SK-N-SH (cell line): ENCODE data around the gene VPS11. TPM values are rescaled to one million over a fixed set of nuclear protein-coding genes. Genes with fewer than 3 reads are reported as not detected.

ENCODE experiments used
- CHD2 ChIP-seq: fragments of 150-350 bp; IDR thresholded peaks from 2 replicates; pipeline ENCODE4 v1.6.1; 2018; ENCODE audit warnings: low read length; ENCODE audit not compliant: partially characterized antibody
- ELF1 ChIP-seq: IDR thresholded peaks from 2 replicates; pipeline ENCODE4 v1.4.0; 2012
- EP300 ChIP-seq, 2 experiments: IDR thresholded peaks; 2 replicates each; pipeline versions ENCODE4 v1.4.0 to v1.6.1; 2012; ENCODE audit warnings: borderline replicate concordance in 1 of 2, low read depth in 1 of 2, low read length in 1 of 2
- EZH2phosphoT487 ChIP-seq: fragments of 200-600 bp; sonication (generic); IDR thresholded peaks from 2 replicates; pipeline ENCODE4 v1.6.1; 2017; ENCODE audit warnings: low read depth, mixed run types, mild to moderate bottlenecking, antibody characterized with exemption, moderate library complexity, borderline replicate concordance
- FOXJ3 ChIP-seq: sonication (generic); formaldehyde crosslinking; IDR thresholded peaks from 2 replicates; pipeline ENCODE4 v1.5.1; 2020; ENCODE audit warnings: mild to moderate bottlenecking, missing genetic modification reagents
- FOXM1 ChIP-seq: IDR thresholded peaks from 2 replicates; pipeline ENCODE4 v1.4.0; 2012; ENCODE audit warnings: low read depth, mild to moderate bottlenecking
- GATA2 ChIP-seq: sonication (generic); formaldehyde crosslinking; IDR thresholded peaks from 2 replicates; pipeline ENCODE4 v1.5.0; 2020; ENCODE audit warnings: mild to moderate bottlenecking, missing genetic modification reagents
- MEF2A ChIP-seq: IDR thresholded peaks from 2 replicates; pipeline ENCODE4 v1.4.0; 2012; ENCODE audit warnings: low read depth, borderline replicate concordance
- MXI1 ChIP-seq: IDR thresholded peaks from 2 replicates; pipeline ENCODE4 v1.6.1; 2012; ENCODE audit warnings: mild to moderate bottlenecking, low read depth, low read length, improper control_type of control experiment
- NFIC ChIP-seq: IDR thresholded peaks from 2 replicates; pipeline ENCODE4 v1.4.0; 2012; ENCODE audit warnings: borderline replicate concordance
- NRF1 ChIP-seq: IDR thresholded peaks from 2 replicates; pipeline ENCODE4 v1.6.1; 2012; ENCODE audit warnings: low read depth, mild to moderate bottlenecking, low read length
- POLR2AphosphoS5 ChIP-seq: IDR thresholded peaks from 2 replicates; pipeline ENCODE4 v1.6.1; 2012; ENCODE audit warnings: low read depth, low read length
- RAD21 ChIP-seq: IDR thresholded peaks from 2 replicates; pipeline ENCODE4 v1.6.1; 2012; ENCODE audit warnings: mild to moderate bottlenecking, low read length
- RCOR1 ChIP-seq: fragments of 150-350 bp; IDR thresholded peaks from 2 replicates; pipeline ENCODE4 v1.6.1; 2017; ENCODE audit warnings: antibody characterized with exemption, low read length
- REST ChIP-seq: IDR thresholded peaks from 2 replicates; pipeline ENCODE4 v1.6.1; 2012; ENCODE audit warnings: mild to moderate bottlenecking, low read depth, low read length, moderate library complexity
- RFX5 ChIP-seq: IDR thresholded peaks from 2 replicates; pipeline ENCODE4 v1.6.1; 2012; ENCODE audit warnings: mild to moderate bottlenecking, improper control_type of control experiment, low read length
- SIN3A ChIP-seq: IDR thresholded peaks from 2 replicates; pipeline ENCODE4 v1.6.1; 2012; ENCODE audit warnings: low read depth, mild to moderate bottlenecking, low read length, moderate library complexity, borderline replicate concordance
- SMC3 ChIP-seq: IDR thresholded peaks from 2 replicates; pipeline ENCODE4 v1.6.1; 2012; ENCODE audit warnings: low read depth, low read length, improper control_type of control experiment
- TAF1 ChIP-seq: IDR thresholded peaks from 2 replicates; pipeline ENCODE4 v1.6.1; 2012; ENCODE audit warnings: low read depth, mild to moderate bottlenecking, low read length, moderate library complexity, borderline replicate concordance
- TCF12 ChIP-seq: IDR thresholded peaks from 2 replicates; pipeline ENCODE4 v1.4.0; 2012
- TEAD4 ChIP-seq: IDR thresholded peaks from 2 replicates; pipeline ENCODE4 v1.4.0; 2012; ENCODE audit warnings: mild to moderate bottlenecking, borderline replicate concordance; ENCODE audit not compliant: insufficient read depth
- USF2 ChIP-seq: fragments of 150-350 bp; IDR thresholded peaks from 2 replicates; pipeline ENCODE4 v1.6.1; 2017; ENCODE audit warnings: antibody characterized with exemption, low read length, low read depth, borderline replicate concordance
- YY1 ChIP-seq: IDR thresholded peaks from 2 replicates; pipeline ENCODE4 v1.4.0; 2012; ENCODE audit warnings: low read depth, mild to moderate bottlenecking
- polyA plus RNA-seq, 3 experiments: library from polyadenylated mRNA; depleted of rRNA; stranded (reverse); fragments of >200 nt; gene quantifications; 2 replicates each; pipeline ENCODE4 v1.2.3, GENCODE V29; 2012
- TF ChIP-seq, protein P1 (sequence below): fragments of 200-600 bp; sonication (generic); IDR thresholded peaks from 2 replicates; pipeline ENCODE4 v1.6.1; 2017; ENCODE audit warnings: antibody characterized with exemption, mild to moderate bottlenecking, moderate library complexity
- TF ChIP-seq, protein P2 (sequence below): IDR thresholded peaks from 2 replicates; pipeline ENCODE4 v1.4.0; 2012; ENCODE audit warnings: low read depth
- TF ChIP-seq, protein P3 (sequence below): IDR thresholded peaks from 2 replicates; pipeline ENCODE4; 2012
- TF ChIP-seq, protein P4 (sequence below): IDR thresholded peaks from 2 replicates; pipeline ENCODE4 v1.4.0; 2012; ENCODE audit warnings: low read depth, borderline replicate concordance

Gene VPS11
- polyA plus RNA-seq, 1 of the 3 experiments (the other 2 are of a cell fraction): 14.8 TPM

DNA sequence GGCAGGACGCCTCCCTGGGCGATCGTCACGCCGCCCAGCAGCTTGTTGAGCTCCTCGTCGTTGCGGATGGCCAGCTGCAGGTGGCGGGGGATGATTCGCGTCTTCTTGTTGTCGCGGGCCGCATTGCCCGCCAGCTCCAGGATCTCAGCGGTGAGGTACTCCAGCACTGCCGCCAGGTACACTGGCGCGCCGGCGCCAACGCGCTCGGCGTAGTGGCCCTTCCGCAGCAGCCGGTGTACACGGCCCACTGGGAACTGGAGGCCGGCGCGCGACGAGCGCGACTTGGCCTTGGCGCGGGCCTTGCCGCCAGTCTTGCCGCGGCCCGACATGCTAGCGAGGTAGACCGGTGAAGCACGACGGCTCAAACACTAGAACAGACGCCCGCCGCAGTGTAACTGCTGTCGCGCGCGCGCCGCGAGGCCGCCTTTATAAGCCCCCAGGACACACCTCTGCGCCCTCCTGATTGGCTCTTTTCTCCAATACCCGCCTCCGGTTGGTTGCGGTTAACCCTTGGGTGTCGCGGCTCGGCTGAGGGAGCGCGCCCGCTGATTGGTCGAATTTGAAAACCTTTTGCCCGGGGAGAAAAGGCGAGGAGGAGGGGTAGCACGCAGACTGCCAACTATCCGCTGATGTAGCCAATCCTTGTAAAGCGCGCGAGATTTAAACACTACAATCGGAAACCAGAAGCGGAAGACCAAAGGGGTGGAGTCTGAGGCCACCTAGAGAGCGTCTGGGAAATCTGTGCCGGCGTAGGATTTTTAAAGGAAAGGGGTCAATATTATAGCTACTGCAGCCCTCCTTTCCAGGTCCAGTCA lies 27.7 kb downstream of the VPS11 start (continued):
- TF ChIP-seq REST (peak; percentile 73), YY1 (no peak), NFIC (peak; percentile 51), SMC3 (no peak), EZH2phosphoT487 (no peak), USF2 (no peak), SIN3A (peak; percentile 90), TAF1 (peak; percentile 100), EP300 (IDR thresholded peaks at IDR 0.05; ENCODE audit: borderline replicate concordance in 1 of 2, low read depth in 1 of 2, low read length in 1 of 2) (peak in 1 of 2 experiments; percentile 57; a peak in 1 of 4 replicates), MEF2A (no peak), POLR2AphosphoS5 (peak; percentile 100), GATA2 (no peak), RAD21 (peak; percentile 31), CHD2 (peak; percentile 96), TEAD4 (peak; percentile 32; the same call in 1 of the 2 replicates), RFX5 (peak; percentile 76), RCOR1 (no peak; the same call in 1 of the 2 replicates), ELF1 (peak; percentile 74; the same call in 1 of the 2 replicates), NRF1 (no peak; the same call in 1 of the 2 replicates), MXI1 (peak; percentile 87), FOXJ3 (no peak), FOXM1 (peak; percentile 97), TCF12 (no peak)
- TF ChIP-seq, protein P1, sequence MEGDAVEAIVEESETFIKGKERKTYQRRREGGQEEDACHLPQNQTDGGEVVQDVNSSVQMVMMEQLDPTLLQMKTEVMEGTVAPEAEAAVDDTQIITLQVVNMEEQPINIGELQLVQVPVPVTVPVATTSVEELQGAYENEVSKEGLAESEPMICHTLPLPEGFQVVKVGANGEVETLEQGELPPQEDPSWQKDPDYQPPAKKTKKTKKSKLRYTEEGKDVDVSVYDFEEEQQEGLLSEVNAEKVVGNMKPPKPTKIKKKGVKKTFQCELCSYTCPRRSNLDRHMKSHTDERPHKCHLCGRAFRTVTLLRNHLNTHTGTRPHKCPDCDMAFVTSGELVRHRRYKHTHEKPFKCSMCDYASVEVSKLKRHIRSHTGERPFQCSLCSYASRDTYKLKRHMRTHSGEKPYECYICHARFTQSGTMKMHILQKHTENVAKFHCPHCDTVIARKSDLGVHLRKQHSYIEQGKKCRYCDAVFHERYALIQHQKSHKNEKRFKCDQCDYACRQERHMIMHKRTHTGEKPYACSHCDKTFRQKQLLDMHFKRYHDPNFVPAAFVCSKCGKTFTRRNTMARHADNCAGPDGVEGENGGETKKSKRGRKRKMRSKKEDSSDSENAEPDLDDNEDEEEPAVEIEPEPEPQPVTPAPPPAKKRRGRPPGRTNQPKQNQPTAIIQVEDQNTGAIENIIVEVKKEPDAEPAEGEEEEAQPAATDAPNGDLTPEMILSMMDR: 0 out of 2 replicates have a peak, but pooled peaks have one; percentile 14
- TF ChIP-seq, protein P2, sequence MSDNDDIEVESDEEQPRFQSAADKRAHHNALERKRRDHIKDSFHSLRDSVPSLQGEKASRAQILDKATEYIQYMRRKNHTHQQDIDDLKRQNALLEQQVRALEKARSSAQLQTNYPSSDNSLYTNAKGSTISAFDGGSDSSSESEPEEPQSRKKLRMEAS: peak; percentile 60; the same call in 1 of the 2 replicates
- TF ChIP-seq, protein P3, sequence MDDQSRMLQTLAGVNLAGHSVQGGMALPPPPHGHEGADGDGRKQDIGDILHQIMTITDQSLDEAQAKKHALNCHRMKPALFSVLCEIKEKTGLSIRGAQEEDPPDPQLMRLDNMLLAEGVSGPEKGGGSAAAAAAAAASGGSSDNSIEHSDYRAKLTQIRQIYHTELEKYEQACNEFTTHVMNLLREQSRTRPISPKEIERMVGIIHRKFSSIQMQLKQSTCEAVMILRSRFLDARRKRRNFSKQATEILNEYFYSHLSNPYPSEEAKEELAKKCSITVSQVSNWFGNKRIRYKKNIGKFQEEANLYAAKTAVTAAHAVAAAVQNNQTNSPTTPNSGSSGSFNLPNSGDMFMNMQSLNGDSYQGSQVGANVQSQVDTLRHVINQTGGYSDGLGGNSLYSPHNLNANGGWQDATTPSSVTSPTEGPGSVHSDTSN: peak; percentile 63
- TF ChIP-seq, protein P4, sequence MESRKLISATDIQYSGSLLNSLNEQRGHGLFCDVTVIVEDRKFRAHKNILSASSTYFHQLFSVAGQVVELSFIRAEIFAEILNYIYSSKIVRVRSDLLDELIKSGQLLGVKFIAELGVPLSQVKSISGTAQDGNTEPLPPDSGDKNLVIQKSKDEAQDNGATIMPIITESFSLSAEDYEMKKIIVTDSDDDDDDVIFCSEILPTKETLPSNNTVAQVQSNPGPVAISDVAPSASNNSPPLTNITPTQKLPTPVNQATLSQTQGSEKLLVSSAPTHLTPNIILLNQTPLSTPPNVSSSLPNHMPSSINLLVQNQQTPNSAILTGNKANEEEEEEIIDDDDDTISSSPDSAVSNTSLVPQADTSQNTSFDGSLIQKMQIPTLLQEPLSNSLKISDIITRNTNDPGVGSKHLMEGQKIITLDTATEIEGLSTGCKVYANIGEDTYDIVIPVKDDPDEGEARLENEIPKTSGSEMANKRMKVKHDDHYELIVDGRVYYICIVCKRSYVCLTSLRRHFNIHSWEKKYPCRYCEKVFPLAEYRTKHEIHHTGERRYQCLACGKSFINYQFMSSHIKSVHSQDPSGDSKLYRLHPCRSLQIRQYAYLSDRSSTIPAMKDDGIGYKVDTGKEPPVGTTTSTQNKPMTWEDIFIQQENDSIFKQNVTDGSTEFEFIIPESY: no peak; the same call in 1 of the 2 replicates
- TF ChIP-seq, all 33 proteins: peak for 19
